H1 (cell line): ENCODE measurements around the gene B3GALT5.

ENCODE experiments used
- BRCA1 ChIP-seq: IDR thresholded peaks from 2 replicates; pipeline ENCODE4 v1.6.1; 2012; ENCODE audit warnings: low read depth, low read length, improper control_type of control experiment
- CREB1 ChIP-seq: IDR thresholded peaks from 2 replicates; pipeline ENCODE4 v1.6.1; 2012; ENCODE audit warnings: inconsistent platforms
- CTCF ChIP-seq, 3 experiments: IDR thresholded peaks; 1 replicate in 2 of 3; 2 replicates in 1 of 3; pipeline versions ENCODE4 v1.5.1 to v1.6.1; 2011; ENCODE audit warnings: low read length in 3 of 3, mild to moderate bottlenecking in 3 of 3, inconsistent platforms in 2 of 3, low read depth in 1 of 3, moderate library complexity in 1 of 3; ENCODE audit not compliant: insufficient read depth in 1 of 3; ENCODE audit errors: control extremely low read depth in 1 of 3
- HDAC6 ChIP-seq: IDR thresholded peaks from one replicate; pipeline ENCODE4 v1.7.1; 2012; ENCODE audit warnings: low read depth, mild to moderate bottlenecking, inconsistent platforms, low read length, moderate library complexity
- MAX ChIP-seq: IDR thresholded peaks from 2 replicates; pipeline ENCODE4 v1.6.1; 2012; ENCODE audit warnings: inconsistent platforms
- POLR2A ChIP-seq, 2 experiments: IDR thresholded peaks; 1 replicate in 1 of 2; 2 replicates in 1 of 2; pipeline ENCODE4 v1.6.1; 2011; ENCODE audit warnings: low read depth in 2 of 2, low read length in 2 of 2, mild to moderate bottlenecking in 2 of 2; ENCODE audit errors: control extremely low read depth in 1 of 2
- POLR2AphosphoS5 ChIP-seq: IDR thresholded peaks from 2 replicates; pipeline ENCODE4 v1.6.1; 2011; ENCODE audit warnings: low read depth, low read length
- RAD21 ChIP-seq, 2 experiments: IDR thresholded peaks in 1 of 2; conservative IDR thresholded peaks in 1 of 2; 2 replicates each; pipeline ENCODE4 v1.6.1; 2011; ENCODE audit warnings: low read depth in 2 of 2, low read length in 2 of 2, improper control_type of control experiment in 1 of 2, inconsistent platforms in 1 of 2, mild to moderate bottlenecking in 1 of 2, moderate library complexity in 1 of 2
- RFX5 ChIP-seq: IDR thresholded peaks from 2 replicates; pipeline ENCODE4 v1.6.1; 2011; ENCODE audit warnings: low read depth, low read length, improper control_type of control experiment, borderline replicate concordance
- SP1 ChIP-seq: IDR thresholded peaks from 2 replicates; pipeline ENCODE4 v1.6.1; 2011; ENCODE audit warnings: low read depth, low read length
- USF2 ChIP-seq: IDR thresholded peaks from 2 replicates; pipeline ENCODE4 v1.6.1; 2011; ENCODE audit warnings: low read length, improper control_type of control experiment
- YY1 ChIP-seq: IDR thresholded peaks from 2 replicates; pipeline ENCODE4 v1.6.1; 2011; ENCODE audit warnings: low read depth, mild to moderate bottlenecking, low read length
- ZNF274 ChIP-seq: IDR thresholded peaks from 2 replicates; pipeline ENCODE4 v1.7.0; 2012; ENCODE audit warnings: low read length, borderline replicate concordance; ENCODE audit errors: extremely low read depth

DNA sequence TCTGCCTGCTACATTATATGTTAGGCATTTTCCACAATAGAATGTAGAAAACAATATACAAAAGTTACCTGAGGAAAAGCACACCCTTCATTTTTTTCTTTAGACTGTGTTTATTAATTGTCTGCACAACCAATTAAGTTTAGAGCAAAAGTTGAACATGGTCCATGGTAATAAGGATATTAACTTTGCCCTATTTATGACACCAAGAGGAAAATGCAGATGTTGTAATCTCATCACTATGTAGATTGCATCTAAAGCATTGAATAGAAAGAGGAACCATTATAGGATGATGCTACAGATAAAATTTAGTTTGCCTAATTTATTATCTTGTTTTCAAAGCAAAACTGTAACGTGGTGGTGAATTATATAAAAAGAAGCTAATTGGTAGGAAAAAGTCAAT, 72.5 kb downstream of the B3GALT5 start:
- TF ChIP-seq POLR2AphosphoS5: no peak
- no peak for TF ChIP-seq MAX
- no peak for TF ChIP-seq CTCF (IDR thresholded peaks at IDR 0.05; ENCODE audit: control extremely low read depth in 1 of 3, insufficient read depth in 1 of 3, low read depth in 1 of 3, low read length in 3 of 3)
- TF ChIP-seq CREB1: no peak
- TF ChIP-seq HDAC6: no peak
- TF ChIP-seq RFX5: no peak
- no peak for TF ChIP-seq BRCA1
- TF ChIP-seq YY1: no peak
- no peak for TF ChIP-seq POLR2A (IDR thresholded peaks at IDR 0.05; ENCODE audit: control extremely low read depth in 1 of 2, low read depth in 2 of 2, low read length in 2 of 2)
- no peak for TF ChIP-seq RAD21 (IDR thresholded peaks at IDR 0.05 in 1 of 2, conservative IDR thresholded peaks at IDR 0.05 in 1 of 2; ENCODE audit: low read depth in 2 of 2, low read length in 2 of 2)
- no peak for TF ChIP-seq USF2
- no peak for TF ChIP-seq ZNF274
- TF ChIP-seq SP1: no peak
